Fibroblast of mammary gland (primary cell): ENCODE data around the gene ZNF618.

Experiments used
- DNase-seq: peaks from one replicate; pipeline ENCODE4 v3.0.0-alpha.2; 2010; ENCODE audit warnings: low read depth
- H3K4me3 ChIP-seq: 2 replicates; pipeline ENCODE4 v1.5.1; 2011; ENCODE audit warnings: low read depth, mild to moderate bottlenecking, low read length, moderate library complexity; ENCODE audit not compliant: control insufficient read depth
- TF ChIP-seq, protein P1 (sequence below): conservative IDR thresholded peaks from 2 replicates; pipeline ENCODE4 v1.5.1; 2011; ENCODE audit warnings: low read depth, low read length, inconsistent platforms; ENCODE audit not compliant: control insufficient read depth, insufficient read depth

ZNF618 gene

DNA sequence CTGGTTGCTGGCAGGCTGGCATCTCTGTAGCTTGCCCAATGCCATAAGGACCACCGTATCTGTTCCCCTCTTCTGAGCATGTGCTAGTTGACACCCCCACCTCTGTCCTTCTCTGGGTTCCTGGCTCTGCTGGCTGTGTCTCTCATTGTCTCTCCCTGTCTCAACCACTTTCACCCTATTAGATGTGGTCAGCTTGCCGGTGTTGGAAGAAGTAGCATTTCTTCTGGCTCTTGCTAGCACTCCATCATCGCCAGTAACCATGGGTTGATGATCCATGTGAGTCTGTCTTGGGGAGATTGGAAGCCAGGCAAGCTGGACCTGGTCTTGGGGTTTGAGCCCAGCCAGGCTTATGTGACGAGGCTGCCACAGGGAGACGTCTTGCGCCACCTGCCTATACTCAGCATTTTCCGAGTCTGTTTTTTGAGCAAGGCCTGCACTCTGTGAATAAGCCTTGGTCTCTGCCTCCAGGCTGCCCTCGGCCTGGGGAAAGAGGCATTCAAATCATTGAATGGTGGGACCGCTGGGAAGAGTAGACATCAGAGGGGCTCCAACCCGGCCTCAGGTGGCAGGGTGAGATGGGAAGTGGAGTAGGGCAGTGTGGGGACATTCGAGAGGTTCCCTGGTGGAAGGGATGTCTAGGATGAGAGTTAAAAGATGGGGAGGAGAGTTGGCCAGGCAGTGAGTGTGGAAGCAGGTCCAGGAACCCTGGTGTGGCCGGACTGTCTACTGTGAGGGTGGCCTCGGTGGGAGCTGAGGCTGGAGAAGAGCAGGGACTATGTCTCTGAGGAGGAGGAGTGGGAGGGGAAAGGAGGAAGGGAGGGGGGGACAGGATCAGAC is 74.3 kb downstream of the ZNF618 start:
- no peak for DNase-seq
- TF ChIP-seq, protein P1, sequence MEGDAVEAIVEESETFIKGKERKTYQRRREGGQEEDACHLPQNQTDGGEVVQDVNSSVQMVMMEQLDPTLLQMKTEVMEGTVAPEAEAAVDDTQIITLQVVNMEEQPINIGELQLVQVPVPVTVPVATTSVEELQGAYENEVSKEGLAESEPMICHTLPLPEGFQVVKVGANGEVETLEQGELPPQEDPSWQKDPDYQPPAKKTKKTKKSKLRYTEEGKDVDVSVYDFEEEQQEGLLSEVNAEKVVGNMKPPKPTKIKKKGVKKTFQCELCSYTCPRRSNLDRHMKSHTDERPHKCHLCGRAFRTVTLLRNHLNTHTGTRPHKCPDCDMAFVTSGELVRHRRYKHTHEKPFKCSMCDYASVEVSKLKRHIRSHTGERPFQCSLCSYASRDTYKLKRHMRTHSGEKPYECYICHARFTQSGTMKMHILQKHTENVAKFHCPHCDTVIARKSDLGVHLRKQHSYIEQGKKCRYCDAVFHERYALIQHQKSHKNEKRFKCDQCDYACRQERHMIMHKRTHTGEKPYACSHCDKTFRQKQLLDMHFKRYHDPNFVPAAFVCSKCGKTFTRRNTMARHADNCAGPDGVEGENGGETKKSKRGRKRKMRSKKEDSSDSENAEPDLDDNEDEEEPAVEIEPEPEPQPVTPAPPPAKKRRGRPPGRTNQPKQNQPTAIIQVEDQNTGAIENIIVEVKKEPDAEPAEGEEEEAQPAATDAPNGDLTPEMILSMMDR, result no peak
- no peak overlapping the region for H3K4me3 ChIP-seq

DNA sequence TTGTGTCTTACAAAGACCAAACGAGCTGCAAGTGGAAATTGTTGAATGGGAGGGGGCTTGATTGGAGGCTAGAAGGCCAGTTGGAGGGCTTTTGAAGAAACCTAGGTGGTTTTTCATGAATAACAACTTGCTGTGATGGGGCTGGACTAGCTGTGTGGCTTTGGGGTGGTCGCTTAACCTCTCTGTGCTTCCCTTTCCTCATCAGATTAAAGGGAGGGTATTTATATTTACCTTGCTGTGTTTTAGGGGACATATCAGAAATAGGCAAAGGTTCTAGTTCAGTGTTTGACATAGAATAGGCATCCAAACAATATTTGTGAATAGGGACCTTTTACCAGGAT is 74.9 kb downstream of the ZNF618 start:
- H3K4me3 ChIP-seq, result no peak overlapping the region
- DNase-seq, result no peak
- TF ChIP-seq, protein P1, result no peak

DNA sequence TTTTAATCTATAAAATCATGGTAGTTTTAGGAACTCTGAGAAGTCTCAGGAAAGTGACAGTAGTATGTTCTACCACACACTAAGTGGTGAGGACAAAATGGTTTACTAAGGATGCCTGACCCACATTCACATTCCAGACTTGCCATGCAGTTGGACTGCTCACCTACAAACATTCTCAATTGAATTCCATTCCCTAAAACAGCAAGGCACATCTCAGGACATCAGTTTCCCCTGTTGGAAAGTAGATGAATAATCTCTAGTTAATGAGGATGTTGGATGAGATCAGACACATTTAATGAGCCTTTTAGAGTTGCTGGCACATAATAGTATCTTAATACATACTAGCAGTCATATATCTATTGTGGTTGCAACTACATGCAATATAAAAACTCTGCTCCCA is 76.6 kb downstream of the ZNF618 start:
- no peak overlapping the region for H3K4me3 ChIP-seq
- no peak for DNase-seq
- TF ChIP-seq, protein P1, result no peak

DNA sequence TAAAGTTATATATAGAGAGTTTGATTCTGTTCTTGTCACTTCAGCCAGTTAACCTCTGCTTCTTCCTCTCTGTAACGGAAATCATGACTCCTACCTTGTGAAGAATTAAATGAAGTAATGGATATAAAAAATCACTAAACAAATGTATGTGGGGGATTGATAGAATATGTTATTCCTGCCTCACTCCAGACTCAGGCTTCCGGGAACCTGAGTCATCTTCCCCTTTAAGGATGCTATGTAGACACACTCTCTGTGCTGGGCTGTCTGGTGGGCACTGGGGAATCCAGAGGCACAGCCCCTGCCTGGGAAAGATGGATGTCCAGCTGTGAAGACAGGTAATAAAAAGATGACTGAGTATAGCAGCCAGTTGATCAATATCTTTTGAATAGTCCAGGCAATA is 77.4 kb downstream of the ZNF618 start:
- H3K4me3 ChIP-seq, result no peak overlapping the region
- DNase-seq, result peak; percentile 45
- TF ChIP-seq, protein P1, result no peak

DNA sequence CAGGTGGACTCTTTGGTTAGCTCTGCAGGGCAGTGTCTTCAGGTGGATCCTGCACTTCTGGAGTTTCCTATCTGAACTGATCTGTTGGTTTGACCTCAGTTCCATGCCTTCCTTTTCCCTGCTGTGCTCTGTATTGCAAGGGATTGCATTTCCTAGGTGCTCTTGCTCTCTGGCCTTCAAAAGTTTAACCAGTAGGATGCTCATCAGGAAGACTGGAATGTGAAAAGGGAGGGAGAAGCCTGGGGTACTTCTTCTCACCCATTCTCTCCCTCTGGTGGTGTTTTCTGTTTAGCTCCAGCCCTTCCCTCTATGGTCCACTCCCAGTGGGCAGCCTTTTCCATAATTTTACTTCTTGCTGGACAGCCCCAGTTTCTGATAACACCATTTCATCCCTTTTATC is 78.5 kb downstream of the ZNF618 start:
- H3K4me3 ChIP-seq, result no peak overlapping the region
- TF ChIP-seq, protein P1, result no peak

DNA sequence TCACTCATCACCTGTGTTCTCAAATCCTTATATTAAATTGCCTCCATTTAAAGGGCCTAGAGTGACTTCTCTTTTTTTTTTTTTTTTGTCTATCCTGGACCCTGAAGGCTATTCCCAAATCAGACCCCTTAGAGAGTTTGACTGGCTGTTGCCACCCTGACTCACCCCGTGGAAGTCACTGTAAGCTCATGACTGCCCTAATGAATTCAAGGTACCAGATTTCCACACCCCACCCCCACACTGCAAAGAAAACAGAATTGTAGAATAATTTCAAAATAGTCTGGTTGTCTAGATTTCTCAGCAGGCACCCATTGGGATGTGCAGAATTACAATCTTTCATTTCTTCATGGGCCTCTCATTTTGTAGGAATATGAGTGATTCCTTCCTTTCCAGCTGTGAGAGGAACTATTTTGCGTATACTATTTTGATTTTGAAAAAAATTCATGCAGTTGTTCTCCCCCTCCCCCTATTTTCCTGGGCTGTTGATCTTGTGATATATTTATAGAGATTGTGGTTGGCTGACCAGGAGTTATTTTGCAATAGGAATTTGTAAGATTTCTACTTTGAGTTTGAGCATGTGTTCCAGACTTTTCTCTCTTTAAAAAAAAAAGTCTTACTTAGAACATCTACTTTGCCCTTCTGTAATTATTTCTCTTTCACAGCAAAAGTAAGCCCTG is 79.1 kb downstream of the ZNF618 start:
- peak; percentile 82 for DNase-seq
- TF ChIP-seq, protein P1, result no peak
- no peak overlapping the region for H3K4me3 ChIP-seq

More for the DNA sequence above, 78.5 kb downstream of the ZNF618 start:
- no peak for DNase-seq
